HG02852 (cell line): ENCODE measurements around the gene DHRS7B.
"Not testable (repeated sequence)": the region's sequence is repeated elsewhere in the genome, so short reads cannot be mapped to it uniquely, and the experiment has no call there.

Source experiments
- ATAC-seq: cut with Tn5 transposase; IDR thresholded peaks from one replicate; pipeline ENCODE4 v1.9.1; 2021; ENCODE audit warnings: mild to moderate bottlenecking, moderate library complexity; ENCODE audit not compliant: unreplicated experiment

The DHRS7B gene, protein sequence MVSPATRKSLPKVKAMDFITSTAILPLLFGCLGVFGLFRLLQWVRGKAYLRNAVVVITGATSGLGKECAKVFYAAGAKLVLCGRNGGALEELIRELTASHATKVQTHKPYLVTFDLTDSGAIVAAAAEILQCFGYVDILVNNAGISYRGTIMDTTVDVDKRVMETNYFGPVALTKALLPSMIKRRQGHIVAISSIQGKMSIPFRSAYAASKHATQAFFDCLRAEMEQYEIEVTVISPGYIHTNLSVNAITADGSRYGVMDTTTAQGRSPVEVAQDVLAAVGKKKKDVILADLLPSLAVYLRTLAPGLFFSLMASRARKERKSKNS

GRCh38 chr17:21126645-21127508, at the start of gene DHRS7B:
TSS of gene DHRS7B (plus strand) at chr17:21126964. CDS start at chr17:21126972, 8 bp downstream.
- peak; percentile 93 for ATAC-seq

GRCh38 chr17:21077281-21077680, 49.5 kb upstream of the DHRS7B start:
- ATAC-seq: no peak

GRCh38 chr17:21078016-21078780, 48.6 kb upstream of the DHRS7B start:
- ATAC-seq: no peak

- ATAC-seq: no peak
Measured at GRCh38 chr17:21079196-21079595, 47.6 kb upstream of the DHRS7B start.

DNA sequence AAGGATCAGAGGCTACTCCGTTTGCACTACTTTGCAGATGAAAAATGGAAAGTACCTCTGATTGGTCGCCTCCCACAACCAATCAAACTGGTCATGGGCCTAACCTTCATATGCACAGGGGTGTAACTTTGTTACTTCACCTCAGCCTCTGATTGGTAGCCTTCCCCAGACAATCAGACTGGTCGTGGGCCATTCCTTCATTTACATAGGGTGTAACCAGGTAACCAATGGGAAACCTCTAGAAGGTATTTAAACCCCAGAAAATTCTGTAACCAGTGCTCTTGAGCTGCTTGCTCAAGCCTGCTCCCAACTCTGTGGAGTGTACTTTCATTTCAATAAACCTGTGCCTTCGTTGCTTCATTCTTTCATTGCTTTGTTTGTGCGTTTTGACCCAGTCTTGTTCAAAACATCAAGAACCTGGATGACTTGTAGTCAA, 44.7 kb upstream of the DHRS7B start:
- no peak for ATAC-seq

GRCh38 chr17:21085280-21085679, 41.5 kb upstream of the DHRS7B start:
- ATAC-seq: not testable (repeated sequence)

DNA sequence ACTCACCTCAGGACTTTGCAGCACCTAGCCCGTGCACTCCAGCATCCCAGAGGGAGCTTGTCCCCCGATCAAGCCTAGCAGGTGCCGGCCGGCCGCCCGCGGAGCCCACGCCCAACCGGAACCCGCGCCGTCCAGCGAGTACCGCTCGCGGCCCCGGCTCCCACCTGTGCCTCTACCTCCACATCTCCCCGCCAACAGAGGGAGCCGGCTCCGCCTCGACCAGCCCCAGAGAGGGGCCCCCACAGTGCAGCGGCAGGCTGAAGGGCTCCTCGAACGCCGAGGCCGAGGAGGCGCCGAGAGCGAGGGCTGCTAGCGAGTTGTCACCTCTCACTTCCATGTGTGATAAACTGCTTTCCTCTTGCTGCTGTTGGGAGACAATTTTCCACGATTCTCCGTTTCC, 41.1 kb upstream of the DHRS7B start:
- no peak for ATAC-seq

DNA sequence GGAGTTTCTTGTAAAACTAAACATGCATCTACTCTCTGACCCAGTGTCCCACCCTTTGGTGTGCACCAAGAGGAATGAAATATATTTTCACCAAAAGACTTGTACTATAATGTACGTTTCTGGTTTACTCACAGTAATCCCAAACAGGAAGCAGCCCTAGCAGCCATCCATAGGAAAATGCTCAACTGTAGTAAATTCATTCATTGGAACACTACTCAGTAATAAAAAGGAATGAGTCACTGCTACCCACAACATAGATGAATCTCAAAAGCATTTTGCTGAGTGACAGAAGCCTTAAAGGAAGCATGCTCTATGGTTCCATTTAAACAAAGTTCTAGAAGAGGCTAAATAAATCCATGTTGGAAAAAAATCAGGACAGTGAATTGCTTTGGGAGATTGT, 37.6 kb upstream of the DHRS7B start:
- ATAC-seq: no peak

- ATAC-seq: no peak
Measured at GRCh38 chr17:21089933-21090901, 36.5 kb upstream of the DHRS7B start.

GRCh38 chr17:21090902-21091618, 35.7 kb upstream of the DHRS7B start:
- no peak for ATAC-seq

GRCh38 chr17:21094298-21094704, 32.5 kb upstream of the DHRS7B start:
- ATAC-seq: no peak

- no peak for ATAC-seq
Measured at GRCh38 chr17:21095735-21096134, 31.0 kb upstream of the DHRS7B start.

DNA sequence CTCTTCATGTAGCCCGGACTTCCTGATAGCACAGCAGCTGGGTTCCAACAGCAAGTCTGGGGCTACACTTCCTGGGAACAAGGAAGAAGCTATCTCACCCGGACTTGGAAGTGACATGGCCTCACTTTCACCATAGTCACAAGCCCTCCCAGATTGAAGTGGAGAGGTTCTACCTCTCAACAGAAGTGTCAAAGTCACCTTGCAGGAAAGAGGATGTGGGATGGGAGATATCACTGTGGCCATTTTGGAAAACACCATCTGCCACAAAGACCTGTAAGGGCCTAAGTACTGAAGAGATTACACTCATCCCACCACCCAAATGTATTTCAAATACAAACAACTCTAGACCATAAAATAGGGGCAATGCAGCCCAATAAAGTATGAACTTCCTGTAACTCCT, 29.9 kb upstream of the DHRS7B start:
- ATAC-seq: no peak

DNA sequence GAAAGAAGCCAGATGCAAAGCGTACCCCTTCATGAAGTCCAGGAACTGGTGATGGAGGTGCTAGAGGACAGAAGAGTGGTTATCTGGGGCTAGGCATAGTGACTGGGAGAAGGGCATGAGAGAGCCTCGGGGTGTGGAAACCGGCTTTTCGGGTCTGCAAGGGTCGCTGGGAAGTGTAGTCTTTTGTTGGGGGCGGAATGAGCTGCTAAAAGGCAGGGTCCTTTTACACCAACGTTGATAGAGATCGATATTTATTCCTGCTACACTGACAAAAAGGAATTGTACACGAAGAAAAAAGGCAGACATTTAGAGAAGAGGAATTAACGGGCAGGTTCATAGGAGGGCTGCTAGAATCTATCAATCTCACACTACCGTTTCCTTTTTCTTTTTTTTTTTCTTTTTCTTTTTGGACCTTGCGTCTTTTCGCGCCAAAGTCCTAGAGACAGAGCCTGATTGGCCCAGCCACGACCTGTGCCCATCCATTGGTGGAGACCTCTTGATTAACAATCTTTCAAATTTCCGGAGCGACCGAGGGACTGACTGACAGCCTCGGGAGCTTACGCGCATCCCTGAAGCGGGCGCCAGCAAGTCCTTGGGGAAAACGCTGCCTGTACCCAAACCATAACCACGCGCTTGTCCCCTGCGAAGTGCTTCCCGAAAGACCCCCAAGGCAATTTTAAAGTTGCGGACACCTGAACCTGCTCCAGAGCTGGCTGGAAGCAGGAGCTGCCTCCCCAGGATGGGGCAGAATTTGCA, 27.7 kb upstream of the DHRS7B start:
- peak; percentile 94 for ATAC-seq

DNA sequence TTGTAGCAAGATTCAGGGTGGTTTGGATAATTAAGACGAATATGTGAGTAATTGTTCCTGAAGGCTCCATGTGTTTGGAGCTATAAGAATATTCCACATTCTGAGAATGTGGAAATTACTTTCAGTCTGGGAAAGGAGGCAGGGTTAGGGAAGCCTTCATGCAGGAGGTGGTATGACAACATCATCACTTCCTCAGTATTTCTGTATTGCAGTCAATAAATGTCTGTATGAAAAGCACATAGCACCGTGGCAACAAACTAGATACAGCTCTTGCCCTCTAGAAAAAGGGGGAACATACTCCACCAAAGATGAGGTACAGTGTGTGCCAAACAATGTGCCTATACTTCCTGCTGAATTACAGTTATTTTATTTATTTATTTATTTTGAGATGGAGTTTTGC, 26.1 kb upstream of the DHRS7B start:
- ATAC-seq: no peak

- no peak for ATAC-seq
Measured at GRCh38 chr17:21104608-21105007, 22.2 kb upstream of the DHRS7B start.

GRCh38 chr17:21105064-21105894, 21.5 kb upstream of the DHRS7B start:
- no peak for ATAC-seq

- ATAC-seq: no peak
Measured at GRCh38 chr17:21106316-21106715, 20.4 kb upstream of the DHRS7B start.
